ENCODE measurements around the gene NRG3. TPM values are rescaled to one million over a fixed set of nuclear protein-coding genes. Genes with fewer than 3 reads are reported as not detected.
"Not testable (repeated sequence)": the region's sequence is repeated elsewhere in the genome, so short reads cannot be mapped to it uniquely, and the experiment has no call there.

NRG3 gene
- total RNA-seq, 1 experiment from 2014 or later, result not detected

DNA sequence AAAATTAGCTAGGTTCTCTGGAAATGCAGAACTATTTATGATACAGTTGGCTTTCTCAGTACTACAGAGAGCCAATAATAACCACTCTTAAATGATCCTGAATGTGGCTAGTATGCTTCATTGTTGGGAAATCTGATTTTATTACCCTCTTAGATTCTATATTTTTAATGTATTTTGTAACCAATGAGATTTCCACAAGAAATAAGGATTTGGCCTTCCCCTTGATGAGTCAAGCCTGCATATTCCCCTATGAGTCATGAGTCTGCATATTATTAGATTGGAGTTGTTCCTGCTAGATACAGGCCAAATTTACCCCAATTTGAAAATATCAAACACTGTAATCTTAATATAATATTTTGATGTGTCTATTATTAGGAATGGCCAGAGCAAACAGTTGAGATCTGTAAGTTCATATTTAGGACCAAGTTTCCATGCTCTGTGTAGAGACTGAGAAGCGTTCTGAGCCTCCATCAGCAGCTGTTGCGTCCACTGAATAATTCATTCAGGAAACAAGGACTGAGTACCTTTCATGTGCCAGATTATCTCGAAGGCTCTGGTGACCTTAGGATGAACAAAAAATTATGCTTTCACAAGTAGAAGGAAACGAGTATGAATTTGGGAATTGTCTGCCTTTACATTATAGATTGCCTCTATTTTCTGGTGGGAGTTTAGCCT lies 793.4 kb downstream of the NRG3 start:
- ATAC-seq (no peak), DNase-seq (ENCODE audit: low read depth, low spot score) (no peak)
- Histone ChIP-seq H3K27me3 (ENCODE audit: insufficient read depth, low read length) (no peaks in the 10 kb centered on the region), H2AFZ (ENCODE audit: low read depth, low read length, poor library complexity, severe bottlenecking) (no peak overlapping the region), H3K9me3 (ENCODE audit: control insufficient read depth in 1 of 2, insufficient read depth in 1 of 2, low read depth in 1 of 2, low read length in 2 of 2) (peaks cover 6 to 26% of the 10 kb centered on the region in 2 experiments; a peak in 2 of 4 replicates), H3K4me2 (ENCODE audit: low read length) (no peak overlapping the region), H3K9ac (ENCODE audit: low read length) (no peak overlapping the region), H3K79me2 (ENCODE audit: insufficient read depth, low read length) (no peaks in the 10 kb centered on the region), H4K20me1 (ENCODE audit: insufficient read depth) (no peaks in the 10 kb centered on the region), H3K4me1 (ENCODE audit: control insufficient read depth in 1 of 2, insufficient read depth in 2 of 2, low read length in 2 of 2) (no peaks in the 10 kb centered on the region), H3K27ac (ENCODE audit: low read depth, low read length) (no peak overlapping the region), H3K4me3 (replicated peaks in 1 of 2; ENCODE audit: low read depth in 1 of 2, low read length in 2 of 2) (no peak overlapping the region), H3K36me3 (ENCODE audit: control insufficient read depth in 1 of 2, insufficient read depth in 2 of 2, low read length in 2 of 2) (no peaks in the 10 kb centered on the region), H3K9me2 (ENCODE audit: insufficient read depth) (no peaks in the 10 kb centered on the region)
- no peak for TF ChIP-seq ELF1 (IDR thresholded peaks at IDR 0.05; ENCODE audit: borderline replicate concordance, low read depth)
- ChIA-PET POLR2A (no interaction called here), CTCF (no interaction called here), RAD21 (ENCODE audit: low non-redundant PET in 1 of 2, low total read pairs in 2 of 2, uncharacterized antibody in 2 of 2, unreplicated experiment in 2 of 2) (no interaction called here)
- intact Hi-C loops (cut with micrococcal nuclease), result no loop called here
- no TSS peak for BruUV-seq (replicated peaks)

DNA sequence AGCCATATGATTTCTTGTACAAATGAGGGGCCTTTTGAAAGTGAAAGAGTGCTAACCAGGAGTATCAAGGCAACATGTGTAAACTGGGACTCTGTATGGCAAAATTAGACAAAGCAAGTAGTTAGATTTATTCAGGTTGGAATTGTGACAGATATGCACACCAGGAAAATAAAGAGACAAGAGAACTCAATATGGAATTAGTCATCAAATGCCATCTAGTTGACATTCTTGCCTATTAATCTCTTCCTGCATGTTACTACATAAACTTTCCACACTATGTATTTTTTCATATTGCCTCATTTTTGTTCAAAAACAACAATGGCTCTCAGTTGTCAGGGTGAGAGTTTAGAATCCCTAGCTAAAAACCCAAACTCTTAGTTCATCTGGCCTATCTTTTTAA lies 799.0 kb downstream of the NRG3 start:
- no peak for DNase-seq (ENCODE audit: low read depth, low spot score)
- TF ChIP-seq EZH2 (IDR thresholded peaks at IDR 0.05) (no peak), ZNF274 (IDR thresholded peaks at IDR 0.05; ENCODE audit: low read depth, low read length) (no peak), POLR2AphosphoS5 (IDR thresholded peaks at IDR 0.05; ENCODE audit: low read depth, low read length) (no peak), YY1 (IDR thresholded peaks at IDR 0.05; ENCODE audit: extremely low read depth, insufficient replicate concordance, low read depth, low read length) (no peak), EGR1 (IDR thresholded peaks at IDR 0.05; ENCODE audit: low read depth) (no peak), ZFX (IDR thresholded peaks at IDR 0.05) (no peak)
- TF ChIP-seq, protein P1, sequence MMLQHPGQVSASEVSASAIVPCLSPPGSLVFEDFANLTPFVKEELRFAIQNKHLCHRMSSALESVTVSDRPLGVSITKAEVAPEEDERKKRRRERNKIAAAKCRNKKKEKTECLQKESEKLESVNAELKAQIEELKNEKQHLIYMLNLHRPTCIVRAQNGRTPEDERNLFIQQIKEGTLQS (IDR thresholded peaks at IDR 0.05), result no peak
- TF ChIP-seq, protein P2, sequence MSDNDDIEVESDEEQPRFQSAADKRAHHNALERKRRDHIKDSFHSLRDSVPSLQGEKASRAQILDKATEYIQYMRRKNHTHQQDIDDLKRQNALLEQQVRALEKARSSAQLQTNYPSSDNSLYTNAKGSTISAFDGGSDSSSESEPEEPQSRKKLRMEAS (IDR thresholded peaks at IDR 0.05), result no peak
- no peak overlapping the region for H3K27ac ChIP-seq (ENCODE audit: low read depth, low read length)
- ChIA-PET RAD21 (ENCODE audit: low non-redundant PET in 1 of 2, low total read pairs in 2 of 2, uncharacterized antibody in 2 of 2, unreplicated experiment in 2 of 2) (no interaction called here), CTCF (no interaction called here), POLR2A (no interaction called here)
- H3K9ac ChIP-seq (ENCODE audit: low read length), result no peak overlapping the region
- H3K9me2 ChIP-seq (ENCODE audit: insufficient read depth), result no peaks in the 10 kb centered on the region
- no peak overlapping the region for H3K4me3 ChIP-seq (replicated peaks in 1 of 2; ENCODE audit: low read depth in 1 of 2, low read length in 2 of 2)
- no peak for ATAC-seq
- BruUV-seq (replicated peaks), result no TSS peak
- H3K4me2 ChIP-seq (ENCODE audit: low read length), result no peak overlapping the region
- H3K27me3 ChIP-seq (ENCODE audit: insufficient read depth, low read length), result no peaks in the 10 kb centered on the region
- H4K20me1 ChIP-seq (ENCODE audit: insufficient read depth), result no peaks in the 10 kb centered on the region
- H3K79me2 ChIP-seq (ENCODE audit: insufficient read depth, low read length), result no peaks in the 10 kb centered on the region
- H3K36me3 ChIP-seq (ENCODE audit: control insufficient read depth in 1 of 2, insufficient read depth in 2 of 2, low read length in 2 of 2), result no peaks in the 10 kb centered on the region
- intact Hi-C loops (cut with micrococcal nuclease), result no loop called here
- H2AFZ ChIP-seq (ENCODE audit: low read depth, low read length, poor library complexity, severe bottlenecking), result no peak overlapping the region
- H3K4me1 ChIP-seq (ENCODE audit: control insufficient read depth in 1 of 2, insufficient read depth in 2 of 2, low read length in 2 of 2), result no peaks in the 10 kb centered on the region
- peaks cover 5 to 11% of the 10 kb centered on the region in 2 experiments; a peak in 2 of 4 replicates for H3K9me3 ChIP-seq (ENCODE audit: control insufficient read depth in 1 of 2, insufficient read depth in 1 of 2, low read depth in 1 of 2, low read length in 2 of 2)

DNA sequence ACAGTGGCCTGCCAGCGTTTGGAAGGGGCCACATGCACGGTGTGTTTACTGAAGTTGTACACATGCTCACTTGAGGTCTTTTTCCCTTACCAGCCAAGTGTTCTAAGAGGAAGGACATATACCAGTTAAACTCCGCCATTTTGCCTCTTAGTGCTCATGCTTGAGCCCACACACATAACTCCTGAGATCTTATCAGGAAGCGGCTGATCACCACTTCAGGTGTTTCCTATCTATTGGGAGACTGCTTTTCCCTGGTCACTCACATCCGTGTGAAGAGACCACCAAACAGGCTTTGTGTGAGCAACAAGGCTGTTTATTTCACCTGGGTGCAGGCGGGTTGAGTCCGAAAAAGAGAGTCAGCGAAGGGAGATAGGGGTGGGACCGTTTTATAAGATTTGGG lies 802.9 kb downstream of the NRG3 start:
- RAD21 ChIA-PET (ENCODE audit: low non-redundant PET in 1 of 2, low total read pairs in 2 of 2, uncharacterized antibody in 2 of 2, unreplicated experiment in 2 of 2), result not testable (repeated sequence)

More for the DNA sequence above, 802.9 kb downstream of the NRG3 start:
- H3K9ac ChIP-seq (ENCODE audit: low read length); intact Hi-C loops (cut with micrococcal nuclease); H3K27ac ChIP-seq (ENCODE audit: low read depth, low read length); H3K4me3 ChIP-seq (replicated peaks in 1 of 2; ENCODE audit: low read depth in 1 of 2, low read length in 2 of 2); H3K79me2 ChIP-seq (ENCODE audit: insufficient read depth, low read length); H3K9me2 ChIP-seq (ENCODE audit: insufficient read depth); H2AFZ ChIP-seq (ENCODE audit: low read depth, low read length, poor library complexity, severe bottlenecking); BruUV-seq (replicated peaks); H3K27me3 ChIP-seq (ENCODE audit: insufficient read depth, low read length); H3K4me2 ChIP-seq (ENCODE audit: low read length); CTCF ChIA-PET; DNase-seq (ENCODE audit: low read depth, low spot score); H4K20me1 ChIP-seq (ENCODE audit: insufficient read depth); H3K36me3 ChIP-seq (ENCODE audit: control insufficient read depth in 1 of 2, insufficient read depth in 2 of 2, low read length in 2 of 2); POLR2A ChIA-PET; ATAC-seq; H3K4me1 ChIP-seq (ENCODE audit: control insufficient read depth in 1 of 2, insufficient read depth in 2 of 2, low read length in 2 of 2): not testable (repeated sequence)
- H3K9me3 ChIP-seq (ENCODE audit: control insufficient read depth in 1 of 2, insufficient read depth in 1 of 2, low read depth in 1 of 2, low read length in 2 of 2), result peaks cover 5 to 12% of the 10 kb centered on the region in 2 experiments; a peak in 2 of 4 replicates
